ENCODE results near the gene TRAF2.

- no peak for TF ChIP-seq ZFP62 (CRISPR knock-in tag; IDR thresholded peaks at IDR 0.05)
- TF ChIP-seq U2AF1 (optimal IDR thresholded peaks at IDR 0.05; ENCODE audit: low read depth, low read length): no peak
These were observed 37.6 kb downstream of the TRAF2 start for GRCh38 chr9:136923881-136924280.
